HG02610 (cell line): ENCODE results near the gene MINDY2.
"Not testable (repeated sequence)": the region's sequence is repeated elsewhere in the genome, so short reads cannot be mapped to it uniquely, and the experiment has no call there.

Source experiments
- ATAC-seq: cut with Tn5 transposase; IDR thresholded peaks from one replicate; pipeline ENCODE4 v1.9.1; 2021; ENCODE audit warnings: mild to moderate bottlenecking, moderate library complexity; ENCODE audit not compliant: unreplicated experiment

MINDY2 gene

GRCh38 chr15:58749532-58750337, 21.4 kb upstream of the MINDY2 start, which contains the start of gene ADAM10:
Gene ADAM10 (minus strand): TSS chr15:58749707. CDS start chr15:58749534, 173 bp downstream.
- peak; percentile 87 for ATAC-seq

- ATAC-seq, result no peak
Measured at GRCh38 chr15:58752716-58753115, 18.4 kb upstream of the MINDY2 start.

GRCh38 chr15:58755350-58755749, 15.8 kb upstream of the MINDY2 start:
- no peak for ATAC-seq

- ATAC-seq, result no peak
Measured at GRCh38 chr15:58755956-58756355, 15.1 kb upstream of the MINDY2 start.

GRCh38 chr15:58758141-58758540, 13.0 kb upstream of the MINDY2 start:
- no peak for ATAC-seq

- ATAC-seq, result no peak
Measured at GRCh38 chr15:58760385-58761009, 10.6 kb upstream of the MINDY2 start.

- no peak for ATAC-seq
Measured at GRCh38 chr15:58761010-58761388, 10.1 kb upstream of the MINDY2 start.

- no peak for ATAC-seq
Measured at GRCh38 chr15:58762285-58762684, 8.8 kb upstream of the MINDY2 start.

- no peak for ATAC-seq
Measured at GRCh38 chr15:58762731-58763130, 8.4 kb upstream of the MINDY2 start.

- ATAC-seq, result no peak
Measured at GRCh38 chr15:58764468-58764867, 6.6 kb upstream of the MINDY2 start.

GRCh38 chr15:58766290-58766689, 4.8 kb upstream of the MINDY2 start:
- ATAC-seq, result no peak

GRCh38 chr15:58768601-58769004, 2.5 kb upstream of the MINDY2 start:
- ATAC-seq, result not testable (repeated sequence)

- ATAC-seq, result no peak
Measured at GRCh38 chr15:58770519-58770856, 614 bp upstream of the MINDY2 start.

GRCh38 chr15:58771621-58772250, 634 bp downstream of the MINDY2 start:
- peak; percentile 9 for ATAC-seq

GRCh38 chr15:58773024-58773423, 1.9 kb downstream of the MINDY2 start:
- no peak for ATAC-seq

GRCh38 chr15:58775402-58775801, 4.3 kb downstream of the MINDY2 start:
- no peak for ATAC-seq

GRCh38 chr15:58777107-58777506, 6.0 kb downstream of the MINDY2 start:
- ATAC-seq, result peak; percentile 56

- no peak for ATAC-seq
Measured at GRCh38 chr15:58779554-58779953, 8.5 kb downstream of the MINDY2 start.

- no peak for ATAC-seq
Measured at GRCh38 chr15:58785355-58785754, 14.3 kb downstream of the MINDY2 start.

- ATAC-seq, result no peak
Measured at GRCh38 chr15:58788056-58788710, 17.1 kb downstream of the MINDY2 start.

- no peak for ATAC-seq
Measured at GRCh38 chr15:58793862-58794261, 22.8 kb downstream of the MINDY2 start.
